ENCODE measurements around the gene JMJD6.

DNA sequence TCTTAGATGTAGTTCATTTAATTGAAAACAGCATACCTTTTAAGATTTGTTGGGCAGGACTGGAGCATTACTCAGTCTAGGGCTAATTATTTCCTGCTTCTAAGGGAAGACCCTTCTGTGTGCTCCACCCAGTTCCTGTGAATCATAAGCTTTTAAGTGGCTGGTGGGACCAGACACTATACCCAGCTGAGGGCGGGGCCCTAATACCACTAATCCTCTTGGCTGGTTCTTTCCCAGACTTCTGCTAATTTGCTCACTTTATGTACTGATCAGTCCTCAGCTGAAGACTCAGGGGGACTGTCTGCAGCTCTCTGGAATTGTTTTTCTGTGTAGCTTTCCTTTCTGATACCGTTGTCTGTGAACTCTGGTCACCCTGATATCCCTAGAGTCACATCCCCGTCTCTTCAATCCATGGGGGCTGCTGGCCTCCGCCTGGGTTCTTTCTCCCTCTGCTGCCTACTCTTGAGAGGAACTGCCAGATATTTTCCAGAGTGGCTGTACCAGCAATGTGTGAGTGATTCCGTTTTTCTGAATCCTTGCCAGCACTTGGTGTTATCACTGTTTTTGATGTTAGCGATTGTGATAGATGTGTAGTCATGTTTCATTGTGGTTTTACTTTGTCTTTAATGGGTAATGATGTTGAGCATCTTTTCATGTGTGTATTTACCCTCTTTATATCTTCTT lies 46.6 kb upstream of the JMJD6 start:
- TF ChIP-seq POLR2AphosphoS5 (IDR thresholded peaks at IDR 0.05) (no peak), POLR2A (IDR thresholded peaks at IDR 0.05) (no peak)
- TF ChIP-seq, protein P1, sequence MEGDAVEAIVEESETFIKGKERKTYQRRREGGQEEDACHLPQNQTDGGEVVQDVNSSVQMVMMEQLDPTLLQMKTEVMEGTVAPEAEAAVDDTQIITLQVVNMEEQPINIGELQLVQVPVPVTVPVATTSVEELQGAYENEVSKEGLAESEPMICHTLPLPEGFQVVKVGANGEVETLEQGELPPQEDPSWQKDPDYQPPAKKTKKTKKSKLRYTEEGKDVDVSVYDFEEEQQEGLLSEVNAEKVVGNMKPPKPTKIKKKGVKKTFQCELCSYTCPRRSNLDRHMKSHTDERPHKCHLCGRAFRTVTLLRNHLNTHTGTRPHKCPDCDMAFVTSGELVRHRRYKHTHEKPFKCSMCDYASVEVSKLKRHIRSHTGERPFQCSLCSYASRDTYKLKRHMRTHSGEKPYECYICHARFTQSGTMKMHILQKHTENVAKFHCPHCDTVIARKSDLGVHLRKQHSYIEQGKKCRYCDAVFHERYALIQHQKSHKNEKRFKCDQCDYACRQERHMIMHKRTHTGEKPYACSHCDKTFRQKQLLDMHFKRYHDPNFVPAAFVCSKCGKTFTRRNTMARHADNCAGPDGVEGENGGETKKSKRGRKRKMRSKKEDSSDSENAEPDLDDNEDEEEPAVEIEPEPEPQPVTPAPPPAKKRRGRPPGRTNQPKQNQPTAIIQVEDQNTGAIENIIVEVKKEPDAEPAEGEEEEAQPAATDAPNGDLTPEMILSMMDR (IDR thresholded peaks at IDR 0.05): no peak

All from breast epithelium (tissue), 3 donors.